Activated naive CD8-positive, alpha-beta T cell treated with anti-CD3 and anti-CD28 coated beads, Interleukin-2, amount 50 U/mL, for 24 hours (primary cell): ENCODE measurements around the gene NEURL2.
"Not testable (repeated sequence)": the region's sequence is repeated elsewhere in the genome, so short reads cannot be mapped to it uniquely, and the experiment has no call there.

Source experiments
- ATAC-seq: fragments of 150-1000 bp; cut with Tn5 transposase; one replicate; pipeline ENCODE4 v1.10.0; 2021
- DNase-seq: peaks from one replicate; pipeline ENCODE4 v3.0.0; 2021
- H3K27ac Mint-ChIP-seq: one replicate; pipeline ENCODE4 v1.8.0; 2021; ENCODE audit warnings: mild to moderate bottlenecking, mixed read lengths
- H3K27me3 Mint-ChIP-seq: one replicate; pipeline ENCODE4 v1.8.0; 2021; ENCODE audit warnings: mixed read lengths
- H3K36me3 Mint-ChIP-seq: one replicate; pipeline ENCODE4 v1.8.0; 2021; ENCODE audit warnings: low read depth, mixed read lengths
- H3K4me1 Mint-ChIP-seq: one replicate; pipeline ENCODE4 v1.8.0; 2021; ENCODE audit warnings: mixed read lengths
- H3K4me3 Mint-ChIP-seq: one replicate; pipeline ENCODE4 v1.8.0; 2021; ENCODE audit warnings: mild to moderate bottlenecking, moderate library complexity, mixed read lengths
- H3K9me3 Mint-ChIP-seq: one replicate; pipeline ENCODE4 v1.8.0; 2021; ENCODE audit warnings: mixed read lengths

Gene NEURL2

DNA sequence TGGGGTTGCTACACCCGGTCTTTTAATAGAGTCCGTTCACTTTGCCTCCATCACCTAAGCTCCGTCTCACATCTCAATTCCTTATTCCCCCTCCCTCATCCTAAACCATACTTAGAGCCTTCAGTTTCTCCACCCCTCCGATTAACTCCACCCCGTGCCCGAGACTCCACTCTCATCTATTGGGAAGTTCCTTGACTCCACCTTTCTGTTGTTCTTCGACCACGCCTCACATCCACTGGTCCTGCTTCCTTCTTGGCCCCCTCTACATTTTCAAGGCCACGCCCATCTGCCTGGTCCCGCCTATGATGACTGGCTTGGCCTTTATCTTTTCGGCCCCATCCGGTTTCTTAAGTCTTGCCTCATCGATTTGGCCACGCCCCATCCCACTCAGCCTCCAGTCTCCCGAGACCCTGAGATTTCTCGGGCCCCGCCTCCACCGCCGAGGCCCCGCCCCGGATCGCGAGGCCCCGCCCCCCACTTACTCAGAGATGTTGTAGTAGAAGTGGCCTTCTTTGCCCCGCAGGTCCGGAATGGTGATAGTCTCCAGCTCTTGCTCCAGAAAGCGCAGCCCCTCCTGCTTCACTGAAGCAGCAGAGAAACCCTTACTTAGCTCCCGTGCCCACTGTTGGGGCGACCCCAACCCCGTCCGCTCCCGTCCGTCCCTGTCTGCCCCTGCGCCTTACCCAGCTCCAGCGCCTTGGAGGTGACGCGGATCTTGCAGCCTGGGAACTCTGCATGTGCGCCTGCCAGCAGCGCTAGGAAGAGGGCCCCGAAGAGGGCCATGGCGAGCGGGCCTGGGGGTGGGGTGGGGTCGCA lies 19.9 kb upstream of the NEURL2 start:
- peaks cover 22% of the 10 kb centered on the region for H3K4me1 Mint-ChIP-seq
- H3K27me3 Mint-ChIP-seq, result peaks cover 7% of the 10 kb centered on the region
- peak; percentile 94 for ATAC-seq
- no peaks in the 10 kb centered on the region for H3K36me3 Mint-ChIP-seq
- H3K27ac Mint-ChIP-seq, result peak overlapping the region; percentile 81
- DNase-seq, result peak; percentile 98
- H3K4me3 Mint-ChIP-seq, result peak overlapping the region; percentile 83
- H3K9me3 Mint-ChIP-seq, result no peaks in the 10 kb centered on the region

DNA sequence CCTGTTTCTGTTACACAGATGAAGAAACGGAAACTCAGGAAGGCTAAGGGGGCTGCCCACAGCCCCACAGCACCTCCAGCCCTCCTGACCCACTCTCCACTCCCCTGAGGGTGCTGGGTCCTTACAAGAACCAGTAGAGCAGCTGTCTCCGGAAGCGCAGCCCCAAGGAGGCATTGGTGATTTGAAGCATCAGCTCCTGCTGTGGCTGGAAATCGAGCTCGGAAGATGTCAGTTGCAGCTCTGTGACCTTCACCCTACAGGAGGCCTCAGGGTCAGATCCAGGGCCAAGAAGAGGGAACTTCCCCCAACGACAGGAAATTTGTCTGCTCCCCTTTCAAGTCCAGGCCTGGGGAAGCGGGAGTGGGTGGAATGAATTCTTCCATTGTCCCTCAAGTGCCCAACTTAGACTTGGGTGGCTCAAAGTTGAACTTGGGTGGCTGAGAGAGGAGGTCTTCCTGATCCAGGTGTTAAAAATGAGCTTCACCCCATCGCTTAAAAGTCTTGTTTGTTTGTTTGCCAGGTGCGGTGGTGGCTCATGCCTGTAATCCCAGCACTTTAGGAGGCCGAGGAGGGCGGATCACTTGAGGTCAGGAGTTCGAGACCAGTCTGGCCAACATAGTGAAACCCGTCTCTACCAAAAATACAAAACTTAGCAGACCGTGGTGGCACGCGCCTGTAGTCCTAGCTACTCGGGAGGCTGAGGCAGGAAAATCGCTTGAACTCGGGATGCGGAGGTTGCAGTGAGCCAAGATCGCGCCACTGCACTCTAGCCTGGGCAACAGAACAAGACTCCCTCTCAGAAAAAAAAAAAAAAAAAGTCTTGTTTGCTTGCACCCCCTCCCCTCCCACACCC lies 19.0 kb upstream of the NEURL2 start:
- no peak for DNase-seq
- H3K4me3 Mint-ChIP-seq, result peak overlapping the region; percentile 83

DNA sequence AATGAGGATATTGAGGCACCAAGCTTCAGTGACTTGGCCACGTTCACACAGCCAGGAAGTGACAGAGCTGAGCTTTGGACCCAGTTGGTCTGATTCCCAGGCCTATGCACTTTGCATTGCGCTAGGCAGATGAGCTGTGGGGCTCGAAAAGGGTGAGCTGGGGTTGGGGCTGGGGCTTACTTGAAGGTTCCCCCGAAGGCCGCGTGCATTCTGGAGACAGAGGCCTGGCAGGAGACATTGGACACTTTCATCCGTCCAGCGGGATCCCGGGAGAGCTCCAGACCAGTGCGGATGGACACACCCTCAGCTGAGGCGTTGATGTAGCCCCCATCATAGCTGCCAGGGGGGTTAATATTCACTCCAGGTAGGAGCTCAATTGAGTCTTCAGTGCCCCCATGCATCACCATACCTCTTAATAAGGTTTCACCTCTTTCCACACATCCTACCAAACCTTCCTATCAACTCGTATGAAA lies 18.4 kb upstream of the NEURL2 start:
- no peaks in the 10 kb centered on the region for H3K9me3 Mint-ChIP-seq
- DNase-seq, result no peak

More for the DNA sequence above, 19.0 kb upstream of the NEURL2 start:
- no peaks in the 10 kb centered on the region for H3K36me3 Mint-ChIP-seq
- peaks cover 22% of the 10 kb centered on the region for H3K4me1 Mint-ChIP-seq
- peaks cover 7% of the 10 kb centered on the region for H3K27me3 Mint-ChIP-seq
- no peaks in the 10 kb centered on the region for H3K9me3 Mint-ChIP-seq
- H3K27ac Mint-ChIP-seq, result peak overlapping the region; percentile 63
- no peak for ATAC-seq

GRCh38 chr20:45908084-45908483 lies 17.1 kb upstream of the NEURL2 start:
- H3K27ac Mint-ChIP-seq, result no peak overlapping the region
- peaks cover 22% of the 10 kb centered on the region for H3K4me1 Mint-ChIP-seq
- H3K9me3 Mint-ChIP-seq, result no peaks in the 10 kb centered on the region
- no peak overlapping the region for H3K4me3 Mint-ChIP-seq
- H3K27me3 Mint-ChIP-seq, result peaks cover 3% of the 10 kb centered on the region
- H3K36me3 Mint-ChIP-seq, result no peaks in the 10 kb centered on the region
- DNase-seq (no peak), ATAC-seq (no peak)

More for the DNA sequence above, 18.4 kb upstream of the NEURL2 start:
- no peak for ATAC-seq
- Mint-ChIP-seq H3K36me3 (no peaks in the 10 kb centered on the region), H3K4me1 (peaks cover 22% of the 10 kb centered on the region), H3K27me3 (peaks cover 4% of the 10 kb centered on the region), H3K27ac (no peak overlapping the region), H3K4me3 (no peak overlapping the region)

GRCh38 chr20:45907219-45907948 lies 16.4 kb upstream of the NEURL2 start:
- H3K36me3 Mint-ChIP-seq, result no peaks in the 10 kb centered on the region
- peaks cover 2% of the 10 kb centered on the region for H3K27me3 Mint-ChIP-seq

DNA sequence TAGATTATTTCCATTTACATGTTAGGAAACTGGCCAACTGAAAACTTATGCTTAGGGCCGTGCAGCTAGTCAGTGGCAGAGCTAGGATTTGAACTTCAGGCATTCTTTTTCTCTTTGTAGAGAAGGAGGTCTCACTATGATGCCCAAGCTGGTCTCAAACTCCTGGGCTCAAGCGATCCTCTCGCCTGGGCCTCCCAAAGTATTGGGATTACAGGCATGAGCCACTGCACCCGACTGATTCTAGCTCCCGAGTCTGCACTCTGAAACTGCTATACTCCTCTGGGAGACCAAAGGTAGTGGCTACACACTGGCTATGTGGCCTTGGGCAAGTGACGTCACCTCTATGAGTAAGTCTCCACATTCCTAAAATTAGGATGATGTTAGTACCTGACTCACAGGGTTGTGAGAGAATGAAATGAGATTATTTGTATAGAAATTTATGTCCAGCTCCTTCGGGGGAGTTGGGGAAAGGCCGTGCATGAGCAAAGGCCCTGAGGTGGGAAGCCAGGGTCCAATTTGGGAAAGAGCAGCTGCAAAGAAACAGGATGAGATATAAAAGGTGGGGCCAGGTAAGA lies 14.6 kb upstream of the NEURL2 start:
- H3K4me3 Mint-ChIP-seq, result no peak overlapping the region
- no peaks in the 10 kb centered on the region for H3K36me3 Mint-ChIP-seq
- DNase-seq, result no peak
- peaks cover 7% of the 10 kb centered on the region for H3K4me1 Mint-ChIP-seq
- H3K9me3 Mint-ChIP-seq, result no peaks in the 10 kb centered on the region
- no peaks in the 10 kb centered on the region for H3K27me3 Mint-ChIP-seq
- ATAC-seq, result no peak
- no peak overlapping the region for H3K27ac Mint-ChIP-seq

More at GRCh38 chr20:45907219-45907948, 16.4 kb upstream of the NEURL2 start:
- H3K4me3 Mint-ChIP-seq, result no peak overlapping the region
- DNase-seq (no peak), ATAC-seq (no peak)
- H3K9me3 Mint-ChIP-seq, result no peaks in the 10 kb centered on the region
- no peak overlapping the region for H3K27ac Mint-ChIP-seq
- peaks cover 19% of the 10 kb centered on the region for H3K4me1 Mint-ChIP-seq

DNA sequence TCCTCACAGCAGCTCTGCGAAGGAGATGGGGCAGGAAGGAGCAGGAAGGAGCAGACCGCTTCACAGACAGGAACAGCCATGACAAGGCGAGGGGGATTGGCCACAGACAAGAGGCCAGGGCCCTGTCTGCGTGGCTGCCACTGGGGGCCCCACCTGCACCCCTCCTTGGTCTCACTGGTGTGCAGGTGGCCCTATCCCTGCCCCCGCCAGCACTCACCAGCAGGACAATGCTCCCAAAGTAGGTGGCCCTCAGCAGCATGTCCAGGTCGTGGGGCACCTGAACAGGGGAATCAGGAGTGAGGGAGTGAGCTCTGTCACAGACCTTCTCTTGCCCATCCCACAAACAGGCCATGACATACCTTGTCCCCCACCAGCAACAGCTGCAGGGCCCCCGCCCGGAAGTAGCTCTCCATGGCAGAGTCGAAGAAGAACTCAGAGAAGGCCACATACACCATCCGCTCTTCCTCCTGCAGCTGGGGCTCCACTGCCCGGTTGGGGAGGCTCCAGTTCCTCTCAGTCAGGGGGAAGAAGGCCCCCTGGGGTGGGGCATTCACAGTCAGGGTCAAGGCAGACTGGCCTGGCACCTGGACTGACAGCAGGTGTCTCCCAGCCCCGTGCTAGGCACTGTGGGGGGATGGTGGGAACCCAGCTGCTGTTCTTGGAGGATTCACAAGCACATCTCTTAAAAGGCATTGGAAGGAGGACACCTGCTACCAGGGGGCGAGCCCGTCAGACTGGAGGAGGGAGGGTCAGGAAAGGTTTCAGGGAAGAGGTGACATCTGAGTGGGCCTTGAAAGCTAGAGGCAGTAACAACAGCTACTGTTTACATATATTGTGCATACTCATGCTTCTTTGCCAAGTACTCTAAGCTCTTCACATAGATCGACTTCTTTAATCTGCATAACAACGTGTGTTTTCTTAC lies 13.8 kb upstream of the NEURL2 start:
- Mint-ChIP-seq H3K36me3 (no peaks in the 10 kb centered on the region), H3K4me1 (no peaks in the 10 kb centered on the region), H3K27ac (no peak overlapping the region), H3K27me3 (no peaks in the 10 kb centered on the region), H3K9me3 (no peaks in the 10 kb centered on the region), H3K4me3 (no peak overlapping the region)
- DNase-seq (no peak), ATAC-seq (no peak)

GRCh38 chr20:45902199-45902701 lies 11.2 kb upstream of the NEURL2 start:
- DNase-seq (no peak), ATAC-seq (no peak)
- Mint-ChIP-seq H3K27me3 (no peaks in the 10 kb centered on the region), H3K9me3 (no peaks in the 10 kb centered on the region), H3K36me3 (peaks cover 3% of the 10 kb centered on the region), H3K4me1 (no peaks in the 10 kb centered on the region), H3K4me3 (no peak overlapping the region), H3K27ac (no peak overlapping the region)

GRCh38 chr20:45901332-45901731 lies 10.3 kb upstream of the NEURL2 start:
- H3K4me1 Mint-ChIP-seq, H3K4me3 Mint-ChIP-seq, H3K27ac Mint-ChIP-seq: not testable (repeated sequence)

DNA sequence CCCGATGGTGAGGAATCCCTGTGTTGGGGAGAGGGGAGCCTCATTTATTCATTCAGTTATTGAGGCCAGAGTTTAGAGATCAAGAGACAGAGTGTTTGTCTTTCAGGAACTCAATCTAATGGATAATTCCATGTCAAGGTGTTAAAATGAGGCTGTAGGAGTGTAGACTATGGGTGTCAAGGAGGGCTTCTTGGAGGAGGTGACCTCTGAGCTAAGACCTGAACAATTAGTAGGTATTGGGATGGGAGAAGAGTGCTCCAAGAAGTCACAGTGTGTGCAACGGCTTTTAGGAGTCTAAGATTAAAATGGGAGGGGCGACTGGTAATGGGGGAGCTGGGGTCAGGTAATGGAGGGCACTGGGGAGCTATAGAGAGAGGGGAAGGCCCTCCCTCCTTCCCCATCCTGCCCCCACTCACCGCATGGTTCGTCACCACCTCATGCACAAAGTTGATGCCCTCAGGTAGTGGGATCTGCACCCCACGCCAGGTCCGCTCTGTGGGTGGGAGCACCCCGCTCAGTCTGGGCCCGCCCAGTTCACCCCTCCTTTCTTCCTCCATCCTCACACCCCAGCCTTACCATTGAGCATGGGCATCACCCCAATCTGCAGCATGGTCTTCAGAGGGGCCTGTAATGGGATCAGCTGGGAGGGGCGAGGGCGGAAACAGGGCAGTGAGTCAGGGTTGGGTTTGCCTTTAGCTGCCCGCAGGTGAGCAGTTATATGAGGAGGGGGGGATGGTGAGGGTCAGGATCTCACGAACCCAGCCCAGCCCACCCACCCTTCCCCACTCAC lies 8.2 kb upstream of the NEURL2 start:
- peaks cover 3% of the 10 kb centered on the region for H3K36me3 Mint-ChIP-seq
- no peak overlapping the region for H3K4me3 Mint-ChIP-seq
- ATAC-seq, result no peak
- no peaks in the 10 kb centered on the region for H3K27me3 Mint-ChIP-seq
- DNase-seq, result no peak
- H3K27ac Mint-ChIP-seq, result no peak overlapping the region
- H3K4me1 Mint-ChIP-seq, result peaks cover 5% of the 10 kb centered on the region
- no peaks in the 10 kb centered on the region for H3K9me3 Mint-ChIP-seq

More at GRCh38 chr20:45901332-45901731, 10.3 kb upstream of the NEURL2 start:
- not testable (repeated sequence) for DNase-seq, H3K9me3 Mint-ChIP-seq, H3K27me3 Mint-ChIP-seq, H3K36me3 Mint-ChIP-seq, ATAC-seq

DNA sequence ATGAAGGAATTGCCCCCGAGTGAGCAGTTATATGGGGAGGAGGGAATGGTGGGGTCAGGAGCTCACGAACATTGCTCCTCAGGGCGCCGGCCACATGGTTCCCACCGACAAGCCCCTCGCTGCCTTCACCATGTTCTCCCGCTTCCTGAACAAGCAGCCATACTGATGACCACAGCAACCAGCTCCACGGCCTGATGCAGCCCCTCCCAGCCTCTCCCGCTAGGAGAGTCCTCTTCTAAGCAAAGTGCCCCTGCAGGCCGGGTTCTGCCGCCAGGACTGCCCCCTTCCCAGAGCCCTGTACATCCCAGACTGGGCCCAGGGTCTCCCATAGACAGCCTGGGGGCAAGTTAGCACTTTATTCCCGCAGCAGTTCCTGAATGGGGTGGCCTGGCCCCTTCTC lies 7.3 kb upstream of the NEURL2 start:
- no peak overlapping the region for H3K27ac Mint-ChIP-seq
- no peak for ATAC-seq
- H3K36me3 Mint-ChIP-seq, result peaks cover 9% of the 10 kb centered on the region
- no peak for DNase-seq
- peaks cover 13% of the 10 kb centered on the region for H3K4me1 Mint-ChIP-seq
- H3K4me3 Mint-ChIP-seq, result no peak overlapping the region
- no peaks in the 10 kb centered on the region for H3K27me3 Mint-ChIP-seq
- H3K9me3 Mint-ChIP-seq, result no peaks in the 10 kb centered on the region

DNA sequence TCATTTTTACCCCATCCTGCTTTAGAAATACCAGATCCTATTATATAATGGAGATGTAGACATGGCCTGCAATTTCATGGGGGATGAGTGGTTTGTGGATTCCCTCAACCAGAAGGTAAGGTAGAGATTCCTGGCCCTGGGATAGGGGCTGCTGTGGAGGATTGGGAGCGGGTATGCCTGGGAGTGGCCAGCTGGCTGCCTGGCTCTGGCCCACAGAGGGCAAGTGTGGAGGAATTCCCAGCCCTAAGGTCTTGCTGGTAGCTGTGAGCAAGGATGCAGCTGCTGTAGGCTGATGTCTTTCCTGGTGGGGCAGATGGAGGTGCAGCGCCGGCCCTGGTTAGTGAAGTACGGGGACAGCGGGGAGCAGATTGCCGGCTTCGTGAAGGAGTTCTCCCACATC lies 6.7 kb upstream of the NEURL2 start:
- H3K36me3 Mint-ChIP-seq, result peaks cover 9% of the 10 kb centered on the region
- ATAC-seq, result no peak

More for the DNA sequence above, 6.7 kb upstream of the NEURL2 start:
- Mint-ChIP-seq H3K27ac (no peak overlapping the region), H3K4me1 (peaks cover 19% of the 10 kb centered on the region), H3K27me3 (no peaks in the 10 kb centered on the region), H3K9me3 (no peaks in the 10 kb centered on the region), H3K4me3 (no peak overlapping the region)
- DNase-seq, result no peak
